Measurements from ENCODE around the gene RNASEH2C. TPM values are rescaled to one million over a fixed set of nuclear protein-coding genes. Genes with fewer than 3 reads are reported as not detected.
"Not testable (repeated sequence)": the region's sequence is repeated elsewhere in the genome, so short reads cannot be mapped to it uniquely, and the experiment has no call there.

RNASEH2C gene
- total RNA-seq, 1 experiment from 2014 or later = 35.7 TPM

- TF ChIP-seq CTCF (IDR thresholded peaks at IDR 0.05; ENCODE audit: unreplicated experiment) = peak; percentile 95
- intact Hi-C loops (cut with micrococcal nuclease) = loop anchor here (1.0 kb wide), 4 partner anchors 57 to 277 kb away; no protein-coding TSS in a partner anchor
Measured at GRCh38 chr11:65711785-65712632, 8.6 kb downstream of the RNASEH2C start, which contains the start of gene KAT5. KAT5 (plus strand) TSS chr11:65712252; CDS start chr11:65712268, 16 bp downstream.

GRCh38 chr11:65710421-65710820 lies 10.2 kb downstream of the RNASEH2C start:
- intact Hi-C loops (cut with micrococcal nuclease) = no loop called here
- Mint-ChIP-seq H3K27ac (ENCODE audit: low read depth, unreplicated experiment) (no peak overlapping the region), H3K9me3 (ENCODE audit: unreplicated experiment) (no peaks in the 10 kb centered on the region), H3K36me3 (ENCODE audit: insufficient read depth, unreplicated experiment) (peaks cover 36% of the 10 kb centered on the region), H3K4me3 (ENCODE audit: unreplicated experiment) (no peak overlapping the region), H3K4me1 (ENCODE audit: insufficient read depth, unreplicated experiment) (no peaks in the 10 kb centered on the region), H3K27me3 (ENCODE audit: insufficient read depth, unreplicated experiment) (no peaks in the 10 kb centered on the region)
- POLR2A ChIA-PET = interaction anchor here (1.1 to 2.7 kb wide), 2 partner anchors 107 to 111 kb away, joined by 5 to 42 read pairs; no protein-coding TSS in a partner anchor
- DNase-seq (ENCODE audit: unreplicated experiment) = no peak
- TF ChIP-seq CTCF (IDR thresholded peaks at IDR 0.05; ENCODE audit: unreplicated experiment) = no peak
- CTCF ChIA-PET = interaction anchor here (0.6 to 5.2 kb wide), 9 partner anchors 10 to 178 kb away, joined by 3 to 69 read pairs (median 9); partner anchors contain the start of genes AP5B1, FIBP and RNASEH2C
- no TSS peak for BruUV-seq (replicated peaks)

More at GRCh38 chr11:65711785-65712632, 8.6 kb downstream of the RNASEH2C start, which contains the start of gene KAT5:
- TSS peak; percentile 24 for BruUV-seq (replicated peaks)
- Mint-ChIP-seq H3K27me3 (ENCODE audit: insufficient read depth, unreplicated experiment) (no peaks in the 10 kb centered on the region), H3K4me1 (ENCODE audit: insufficient read depth, unreplicated experiment) (no peaks in the 10 kb centered on the region), H3K27ac (ENCODE audit: low read depth, unreplicated experiment) (peak within 1 kb of the TSS; percentile 99), H3K4me3 (ENCODE audit: unreplicated experiment) (peak within 1 kb of the TSS; percentile 80), H3K9me3 (ENCODE audit: unreplicated experiment) (no peaks in the 10 kb centered on the region), H3K36me3 (ENCODE audit: insufficient read depth, unreplicated experiment) (peaks cover 49% of the 10 kb centered on the region)
- CTCF ChIA-PET = interaction anchor here (0.6 to 5.2 kb wide), 44 partner anchors 8 to 636 kb away, joined by 3 to 69 read pairs (median 4); partner anchors contain the start of genes AP5B1, FIBP, MUS81 and RELA
- peak; percentile 98 for DNase-seq (ENCODE audit: unreplicated experiment)
- POLR2A ChIA-PET = interaction anchor here (0.5 to 2.8 kb wide), 54 partner anchors 9 to 340 kb away, joined by 3 to 42 read pairs (median 4); partner anchors contain the start of genes AP5B1, BANF1, CCDC85B and CFL1

- H3K27ac Mint-ChIP-seq (ENCODE audit: low read depth, unreplicated experiment) = no peak overlapping the region
- ChIA-PET POLR2A (interaction anchor here (0.6 kb wide), 1 partner anchor 222 kb away, joined by 3 read pairs; no protein-coding TSS in a partner anchor), CTCF (interaction anchor here (0.6 to 0.7 kb wide), 2 partner anchors 21 to 109 kb away, joined by 3 read pairs; no protein-coding TSS in a partner anchor)
- no peaks in the 10 kb centered on the region for H3K27me3 Mint-ChIP-seq (ENCODE audit: insufficient read depth, unreplicated experiment)
- TF ChIP-seq CTCF (IDR thresholded peaks at IDR 0.05; ENCODE audit: unreplicated experiment) = no peak
- BruUV-seq (replicated peaks) = no TSS peak
- H3K9me3 Mint-ChIP-seq (ENCODE audit: unreplicated experiment) = no peaks in the 10 kb centered on the region
- no peak overlapping the region for H3K4me3 Mint-ChIP-seq (ENCODE audit: unreplicated experiment)
- intact Hi-C loops (cut with micrococcal nuclease) = no loop called here
- DNase-seq (ENCODE audit: unreplicated experiment) = no peak
- H3K4me1 Mint-ChIP-seq (ENCODE audit: insufficient read depth, unreplicated experiment) = no peaks in the 10 kb centered on the region
- peaks cover 28% of the 10 kb centered on the region for H3K36me3 Mint-ChIP-seq (ENCODE audit: insufficient read depth, unreplicated experiment)
Measured at GRCh38 chr11:65709661-65710060, 10.9 kb downstream of the RNASEH2C start.

GRCh38 chr11:65708451-65708850 lies 12.1 kb downstream of the RNASEH2C start:
- intact Hi-C loops (cut with micrococcal nuclease) = no loop called here
- Mint-ChIP-seq H3K4me1 (ENCODE audit: insufficient read depth, unreplicated experiment) (no peaks in the 10 kb centered on the region), H3K27me3 (ENCODE audit: insufficient read depth, unreplicated experiment) (no peaks in the 10 kb centered on the region), H3K9me3 (ENCODE audit: unreplicated experiment) (no peaks in the 10 kb centered on the region), H3K27ac (ENCODE audit: low read depth, unreplicated experiment) (no peak overlapping the region), H3K4me3 (ENCODE audit: unreplicated experiment) (no peak overlapping the region), H3K36me3 (ENCODE audit: insufficient read depth, unreplicated experiment) (peaks cover 17% of the 10 kb centered on the region)
- no TSS peak for BruUV-seq (replicated peaks)
- ChIA-PET POLR2A (no interaction called here), CTCF (interaction anchor here (0.6 to 0.7 kb wide), 3 partner anchors 80 to 176 kb away, joined by 3 read pairs; no protein-coding TSS in a partner anchor)
- no peak for TF ChIP-seq CTCF (IDR thresholded peaks at IDR 0.05; ENCODE audit: unreplicated experiment)
- no peak for DNase-seq (ENCODE audit: unreplicated experiment)

GRCh38 chr11:65707002-65707401 lies 13.6 kb downstream of the RNASEH2C start:
- intact Hi-C loops (cut with micrococcal nuclease); DNase-seq (ENCODE audit: unreplicated experiment); H3K36me3 Mint-ChIP-seq (ENCODE audit: insufficient read depth, unreplicated experiment); H3K4me3 Mint-ChIP-seq (ENCODE audit: unreplicated experiment); H3K9me3 Mint-ChIP-seq (ENCODE audit: unreplicated experiment); BruUV-seq (replicated peaks); H3K4me1 Mint-ChIP-seq (ENCODE audit: insufficient read depth, unreplicated experiment); H3K27ac Mint-ChIP-seq (ENCODE audit: low read depth, unreplicated experiment); POLR2A ChIA-PET: not testable (repeated sequence)
- H3K27me3 Mint-ChIP-seq (ENCODE audit: insufficient read depth, unreplicated experiment) = peaks cover 13% of the 10 kb centered on the region
- CTCF ChIA-PET = interaction anchor here (1.2 to 1.5 kb wide), 2 partner anchors 73 to 112 kb away, joined by 3 read pairs; no protein-coding TSS in a partner anchor

All from MCF 10A (cell line).